Activated CD8-positive, alpha-beta memory T cell treated with anti-CD3 and anti-CD28 coated beads, Interleukin-2, amount 50 U/mL, for 24 hours (primary cell): ENCODE results near the gene LNP1.

ENCODE experiments used
- DNase-seq: peaks from one replicate; pipeline ENCODE4 v3.0.0-alpha.2; 2020; ENCODE audit errors: extremely low read depth

LNP1 gene

DNA sequence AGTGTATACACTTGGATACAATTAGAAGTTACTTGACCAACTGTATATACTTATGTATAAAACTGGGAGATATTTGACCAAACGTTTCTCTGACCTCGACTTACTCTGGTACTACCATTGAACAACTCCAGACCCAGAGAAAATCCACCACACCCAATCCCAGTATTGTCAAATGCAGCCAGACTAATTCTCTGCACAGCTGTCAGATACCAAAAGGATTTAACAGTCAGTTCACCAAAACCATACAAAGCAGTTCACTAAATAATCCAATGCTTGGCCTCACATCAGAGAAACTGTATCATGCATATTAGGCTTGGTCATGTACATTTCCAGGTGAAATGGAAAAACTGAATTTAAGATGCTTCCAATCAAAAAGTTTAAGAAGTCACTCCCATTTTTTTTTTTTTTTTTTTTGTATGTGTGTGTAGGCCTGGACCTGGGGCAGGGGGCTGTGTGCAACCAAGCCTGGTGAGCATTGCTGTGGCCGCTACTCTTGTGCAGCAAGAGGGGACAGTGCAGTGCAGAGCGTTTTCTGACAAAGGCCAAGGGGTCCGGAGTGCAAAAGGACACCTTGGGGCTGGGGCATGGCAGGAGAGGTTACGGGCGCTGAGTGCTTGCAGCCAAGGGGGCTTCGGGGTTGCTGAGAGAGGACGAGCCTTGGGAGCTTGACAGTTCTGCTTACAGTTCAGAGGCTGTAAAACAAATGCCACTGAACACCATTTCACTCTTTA is 1.8 kb upstream of the LNP1 start:
- no peak for DNase-seq

- DNase-seq = peak; percentile 13
Observed at GRCh38 chr3:100400419-100400779, 940 bp upstream of the LNP1 start.

DNA sequence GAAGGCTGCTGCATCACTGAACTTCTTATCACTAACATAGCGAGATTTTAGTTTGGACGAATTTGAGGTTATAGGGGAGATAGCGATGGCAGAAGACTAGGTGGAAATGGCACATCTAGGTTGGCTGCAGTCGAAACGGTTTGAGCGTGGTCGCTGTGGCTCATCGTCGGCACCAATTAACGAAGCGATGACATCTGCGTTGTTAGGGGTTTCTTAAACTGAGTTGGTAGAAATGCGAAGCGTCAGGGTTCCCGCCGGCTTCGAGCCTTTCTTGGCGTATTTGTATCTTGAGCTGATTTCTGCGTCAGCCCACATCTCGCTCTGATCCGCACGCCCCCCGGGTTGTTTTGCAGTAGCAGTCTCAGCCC is 319 bp downstream of the LNP1 start:
- DNase-seq = peak; percentile 15

- no peak for DNase-seq
Observed at GRCh38 chr3:100402256-100402655, 917 bp downstream of the LNP1 start.

DNA sequence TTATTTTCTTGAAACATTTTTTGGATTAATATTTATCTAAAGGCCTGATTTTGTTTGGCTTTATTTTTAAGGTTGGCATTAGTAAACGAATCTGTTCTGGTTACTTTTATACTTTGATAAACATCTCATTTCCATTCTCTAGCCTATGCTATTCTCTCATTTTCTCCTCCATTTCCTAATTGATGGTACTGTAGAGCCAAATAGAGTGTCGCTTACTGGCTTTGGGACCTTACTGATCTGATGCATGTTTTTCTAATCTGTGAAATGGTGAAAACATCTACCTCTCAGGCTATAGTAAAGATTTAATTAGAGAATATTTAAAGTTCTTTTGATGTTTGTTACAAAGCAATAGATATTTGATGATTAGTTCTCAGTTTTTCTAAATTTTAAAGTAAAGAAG is 1.6 kb downstream of the LNP1 start:
- no peak for DNase-seq

GRCh38 chr3:100403362-100404249 is 2.3 kb downstream of the LNP1 start:
- DNase-seq = no peak

- DNase-seq = no peak
Observed at GRCh38 chr3:100404250-100404548, 2.9 kb downstream of the LNP1 start.

DNA sequence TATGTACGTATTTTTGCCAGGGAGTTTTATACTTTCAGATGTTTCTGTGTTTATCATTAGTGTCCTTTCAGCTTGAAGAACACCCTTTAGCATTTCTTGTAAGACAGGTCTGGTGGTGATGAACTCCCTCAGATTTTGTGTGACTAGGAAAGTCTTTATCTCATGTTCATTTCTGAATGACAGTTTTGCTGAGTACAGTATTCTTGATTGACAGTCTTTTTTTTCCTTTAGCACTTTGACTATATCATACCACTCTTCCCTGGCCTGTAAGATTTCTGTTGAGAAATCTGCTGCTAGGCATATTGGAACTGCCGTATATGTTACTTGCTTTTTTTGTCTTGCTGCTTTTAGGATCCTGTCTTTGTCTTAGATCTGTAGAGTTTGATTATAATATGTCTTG is 5.8 kb downstream of the LNP1 start:
- no peak for DNase-seq

GRCh38 chr3:100407977-100408532 is 6.7 kb downstream of the LNP1 start:
- DNase-seq = no peak

DNA sequence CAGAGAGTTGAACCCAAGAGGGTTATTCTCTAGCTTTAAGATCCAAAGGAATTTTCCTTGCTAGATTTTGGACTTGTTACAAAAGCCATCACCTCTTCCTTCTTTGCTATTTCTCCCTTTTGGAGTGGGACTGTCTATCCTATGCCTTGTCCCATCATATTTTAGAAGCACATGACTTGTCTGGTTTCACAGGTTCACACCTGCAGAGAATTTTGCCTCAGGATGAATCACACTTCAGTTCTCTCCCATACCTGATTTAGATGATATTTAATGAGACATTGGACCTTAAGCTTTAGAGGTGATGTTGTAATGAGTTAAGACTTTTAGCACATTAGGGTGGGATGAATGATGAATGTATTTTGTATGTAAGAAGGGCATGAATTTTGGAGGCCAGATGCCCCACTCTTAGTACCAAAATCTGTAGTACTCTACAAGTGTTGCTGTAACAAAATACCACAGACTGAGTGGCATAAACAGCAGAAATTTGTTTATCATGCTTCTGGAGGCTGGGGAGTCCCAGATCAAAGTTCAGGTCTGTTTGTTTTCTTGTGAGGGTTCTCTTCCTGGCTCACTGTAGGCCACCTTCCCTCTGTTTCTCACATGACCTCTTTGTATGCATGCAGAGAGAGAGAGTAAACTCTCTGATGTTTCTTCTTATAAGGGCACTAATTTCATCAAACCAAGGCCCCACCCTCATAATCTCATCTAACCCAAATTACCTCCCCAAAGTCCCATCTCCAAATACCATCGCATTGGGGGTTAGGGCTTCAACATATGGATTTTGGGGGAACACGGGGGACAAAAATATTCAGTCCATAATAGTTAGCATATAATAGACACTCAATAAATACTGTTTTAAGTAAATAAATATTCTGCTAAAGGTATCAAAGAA is 10.0 kb downstream of the LNP1 start:
- DNase-seq = no peak

DNA sequence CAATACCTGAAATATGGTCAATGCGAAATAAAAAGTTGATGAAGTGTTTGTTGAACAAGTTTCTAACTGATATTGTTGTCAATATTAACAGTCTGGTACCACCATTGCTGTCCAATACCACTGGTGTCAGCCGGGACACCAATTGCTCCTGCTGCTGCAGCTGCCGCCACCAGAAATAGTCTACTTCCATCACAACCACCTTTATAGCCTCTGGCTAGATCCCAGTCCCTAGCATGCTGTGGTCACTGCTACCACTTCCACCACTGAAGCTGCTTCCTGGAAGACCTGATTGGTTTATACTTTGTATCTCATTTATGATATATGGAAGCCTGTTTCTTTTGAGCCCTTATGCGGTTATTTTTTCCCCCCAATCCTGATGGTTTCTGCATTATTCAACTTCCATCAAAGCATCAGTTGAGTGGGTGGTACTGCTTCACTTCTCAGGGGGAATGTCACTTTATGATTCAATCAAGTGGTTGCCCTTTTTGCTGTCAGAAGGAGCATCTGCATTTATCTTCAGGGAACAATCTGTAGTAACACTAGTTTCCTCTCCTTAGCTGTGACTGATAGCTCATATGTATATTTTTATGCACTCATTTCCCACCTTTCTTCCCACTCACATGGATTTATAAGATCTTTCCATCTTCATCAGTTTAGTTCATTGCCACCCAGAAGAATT is 11.7 kb downstream of the LNP1 start:
- DNase-seq = no peak

DNA sequence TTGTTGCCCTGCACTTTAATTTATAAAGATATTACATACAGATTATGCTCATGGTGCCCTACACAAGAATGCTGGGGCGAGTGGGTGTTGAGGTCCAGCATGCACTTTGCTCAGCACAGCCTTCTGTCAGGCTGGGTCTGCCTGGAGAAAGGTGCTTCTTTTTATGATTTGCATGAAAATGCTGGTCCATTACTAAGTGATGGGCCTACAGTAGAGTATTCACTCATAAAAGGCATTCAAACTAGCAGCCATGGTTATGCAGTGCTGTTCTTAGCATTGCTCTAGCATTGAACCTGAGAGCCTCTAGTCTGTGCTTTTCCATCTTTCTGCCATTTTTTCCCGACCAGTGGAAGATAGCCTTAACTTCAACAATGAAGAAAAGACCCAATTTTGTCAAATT is 12.3 kb downstream of the LNP1 start:
- DNase-seq = no peak

GRCh38 chr3:100416176-100416575 is 14.8 kb downstream of the LNP1 start:
- no peak for DNase-seq

DNA sequence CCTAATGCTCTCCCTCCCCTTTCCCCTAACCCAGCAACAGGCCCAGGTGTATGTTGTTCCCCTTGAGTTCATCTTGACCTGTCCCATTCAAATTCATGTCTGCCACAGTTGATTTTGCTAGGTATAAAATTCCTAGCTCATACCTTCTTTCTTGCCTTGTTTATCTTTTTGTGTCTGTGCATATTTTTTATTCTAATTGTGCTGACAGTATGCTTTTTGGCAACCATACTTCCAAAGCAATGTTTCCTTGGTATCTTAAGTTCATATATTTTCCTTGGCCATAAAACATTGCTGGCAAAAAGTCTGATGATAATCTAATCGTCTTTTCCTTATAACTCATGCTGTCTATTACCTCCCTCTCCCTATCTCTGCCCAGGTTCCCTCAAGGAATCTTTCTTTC is 15.5 kb downstream of the LNP1 start:
- no peak for DNase-seq

- no peak for DNase-seq
Observed at GRCh38 chr3:100419406-100419805, 18.1 kb downstream of the LNP1 start.

DNA sequence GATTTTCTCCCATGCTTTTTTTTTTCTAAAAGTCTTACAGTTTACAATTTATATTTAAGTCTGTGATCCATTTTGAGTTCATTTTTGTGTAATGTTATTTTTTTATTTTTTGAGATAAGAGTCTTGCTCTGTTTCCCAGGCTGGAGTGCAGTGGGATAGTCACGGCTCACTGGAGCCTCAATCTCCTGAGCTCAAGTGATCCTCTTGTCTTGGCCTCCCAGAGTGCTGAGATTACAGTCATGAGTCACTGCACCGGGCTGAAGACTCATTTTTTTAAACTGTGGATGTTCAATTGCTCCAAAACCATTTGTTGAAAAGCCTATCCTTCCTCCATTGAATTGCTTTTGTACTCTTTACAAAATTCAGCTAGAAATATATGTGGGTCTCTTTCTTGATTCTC is 19.5 kb downstream of the LNP1 start:
- DNase-seq = no peak

GRCh38 chr3:100423611-100424010 is 22.3 kb downstream of the LNP1 start:
- no peak for DNase-seq

GRCh38 chr3:100424261-100424660 is 22.9 kb downstream of the LNP1 start:
- DNase-seq = no peak

- DNase-seq = no peak
Observed at GRCh38 chr3:100425316-100425715, 24.0 kb downstream of the LNP1 start.

- no peak for DNase-seq
Observed at GRCh38 chr3:100426067-100426682, 24.8 kb downstream of the LNP1 start.

- no peak for DNase-seq
Observed at GRCh38 chr3:100427699-100428098, 26.4 kb downstream of the LNP1 start.
